ENCODE results near the gene EVL. TPM values are rescaled to one million over a fixed set of nuclear protein-coding genes. Genes with fewer than 3 reads are reported as not detected.

EVL gene
- total and polyA plus RNA-seq, 2 of the 8 experiments (the other 6 are each of a cell fraction or from before 2014, with no cell fraction given): 30.7 to 64.6 TPM

DNA sequence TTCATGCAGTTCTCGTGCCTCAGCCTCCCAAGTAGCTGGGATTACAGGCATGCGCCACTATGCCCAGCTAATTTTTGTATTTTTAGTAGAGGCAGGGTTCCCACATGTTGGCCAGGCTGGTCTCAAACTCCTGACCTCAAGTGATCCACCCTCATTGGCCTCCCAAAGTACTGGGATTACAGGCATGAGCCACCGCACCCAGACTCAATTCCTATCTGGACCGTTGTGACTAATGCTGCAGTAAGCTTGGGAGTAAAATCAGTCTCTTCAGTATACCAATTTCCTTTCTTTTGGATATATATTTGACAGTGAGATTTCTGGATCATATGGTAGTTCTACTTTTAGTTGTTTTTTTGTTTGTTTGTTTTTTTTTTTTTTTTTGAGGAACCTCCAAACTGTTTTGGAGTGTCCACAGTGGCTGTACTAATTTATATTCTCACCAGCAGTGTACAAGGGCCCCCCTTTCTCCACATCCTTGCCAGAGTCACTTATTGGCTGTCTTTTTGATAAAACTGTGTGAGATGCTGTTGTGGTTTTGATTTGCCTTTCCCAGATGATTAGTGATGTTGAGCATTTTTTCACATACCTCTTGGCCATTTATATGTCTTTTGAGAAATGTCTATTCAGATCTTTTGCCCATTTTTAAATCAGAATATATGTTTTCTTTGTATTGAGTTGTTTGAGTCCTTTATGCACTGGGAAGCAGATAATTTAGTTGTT is 37.3 kb upstream of the EVL start:
- no peaks in the 10 kb centered on the region for H3K4me1 ChIP-seq (replicated peaks in 1 of 4; ENCODE audit: control insufficient read depth in 3 of 4, insufficient read depth in 4 of 4, low read length in 3 of 4)
- H2AFZ ChIP-seq (ENCODE audit: low read length): no peak overlapping the region
- H2BK5ac ChIP-seq (ENCODE audit: low read depth, low read length): no peak overlapping the region
- no peak overlapping the region for H2BK20ac ChIP-seq (ENCODE audit: low read length)
- no peaks in the 10 kb centered on the region for H3K23me2 ChIP-seq (ENCODE audit: low read depth, low read length)
- H3K27ac ChIP-seq (ENCODE audit: low read depth, low read length): no peak overlapping the region
- DNase-seq (ENCODE audit: low read depth in 1 of 2, low spot score in 2 of 2) (no peak), FAIRE-seq (no peak)
- H3K9ac ChIP-seq (replicated peaks in 1 of 4; ENCODE audit: extremely low read depth in 1 of 4, low read depth in 3 of 4, low read length in 3 of 4): no peak overlapping the region
- H4K20me1 ChIP-seq (replicated peaks in 1 of 2; ENCODE audit: control insufficient read depth in 1 of 2, insufficient read depth in 2 of 2, low read length in 2 of 2): peaks cover 7 to 12% of the 10 kb centered on the region in 2 experiments
- no peaks in the 10 kb centered on the region for H3K36me3 ChIP-seq (ENCODE audit: control insufficient read depth in 2 of 4, insufficient read depth in 4 of 4, low read length in 3 of 4)
- H3K18ac ChIP-seq (ENCODE audit: extremely low read depth, low read length): no peak overlapping the region
- no peak overlapping the region for H4K8ac ChIP-seq (ENCODE audit: extremely low read depth, insufficient read depth, low read length)
- H3K4me3 ChIP-seq (ENCODE audit: extremely low read depth in 1 of 4, insufficient read depth in 2 of 4, low read depth in 3 of 4, low read length in 4 of 4): no peak overlapping the region
- no peak overlapping the region for H2BK15ac ChIP-seq (ENCODE audit: low read length)
- H3K79me1 ChIP-seq (ENCODE audit: low read depth, low read length): peaks cover 3% of the 10 kb centered on the region
- no peak overlapping the region for H3K4me2 ChIP-seq (ENCODE audit: insufficient read depth in 1 of 2, low read depth in 2 of 2, low read length in 2 of 2)
- TF ChIP-seq BCL11A (IDR thresholded peaks at IDR 0.05; ENCODE audit: low read depth in 2 of 2, low read length in 2 of 2) (no peak), GTF2F1 (IDR thresholded peaks at IDR 0.05; ENCODE audit: borderline replicate concordance, low read depth, low read length) (no peak)
- no peak overlapping the region for H3K4ac ChIP-seq (replicated peaks; ENCODE audit: insufficient read length, low read depth, low read length)
- H3K9me3 ChIP-seq (ENCODE audit: insufficient read depth in 2 of 2, low read depth in 1 of 2, low read length in 1 of 2): no peaks in the 10 kb centered on the region
- ChIA-PET CTCF (ENCODE audit: partially characterized antibody) (interaction anchor here (0.9 to 3.7 kb wide), 4 partner anchors 9 to 46 kb away, joined by 3 to 44 read pairs (median 22); no protein-coding TSS in a partner anchor), POLR2A (ENCODE audit: partially characterized antibody) (no interaction called here)
- no peak overlapping the region for H3K56ac ChIP-seq (replicated peaks; ENCODE audit: insufficient read length, low read depth, low read length)
- 88% methylated on average over 4 of the region's 4 CpGs; no CpG with 5 or more reads in 1 of the 2 experiments for WGBS, 2 experiments (ENCODE audit: extremely low coverage in 1 of 2, insufficient coverage in 1 of 2, insufficient read length in 1 of 2, insufficient replicate concordance in 2 of 2, low coverage in 1 of 2, low lambda C conversion rate in 2 of 2, missing lambda C conversion rate in 1 of 2)
- no peak overlapping the region for H2AK5ac ChIP-seq (ENCODE audit: low read depth, low read length)
- no peak overlapping the region for H3K14ac ChIP-seq (ENCODE audit: insufficient read length)
- peaks cover 0 to 2% (median 0%) of the 10 kb centered on the region in 4 experiments; a peak in 2 of 7 replicates for H3K27me3 ChIP-seq (replicated peaks in 1 of 4; ENCODE audit: control insufficient read depth in 3 of 4, extremely low read depth in 1 of 4, insufficient read depth in 3 of 4, low read length in 3 of 4)
- H4K91ac ChIP-seq (replicated peaks; ENCODE audit: insufficient read length, low read length): no peak overlapping the region
- no peak overlapping the region for H2BK120ac ChIP-seq (replicated peaks; ENCODE audit: low read depth, low read length)
- no peak overlapping the region for H2BK12ac ChIP-seq (ENCODE audit: low read depth, low read length)
- peaks cover 2 to 5% of the 10 kb centered on the region in 2 experiments; a peak in 2 of 4 replicates for H3K79me2 ChIP-seq (ENCODE audit: control insufficient read depth in 1 of 2, insufficient read depth in 2 of 2, low read length in 2 of 2)
- H3K23ac ChIP-seq (ENCODE audit: insufficient read length): no peak overlapping the region
- no peak overlapping the region for H4K5ac ChIP-seq (ENCODE audit: insufficient read length, low read depth, low read length)

Measured in H1 (cell line).